Measurements from ENCODE around the gene MPP3. TPM values are rescaled to one million over a fixed set of nuclear protein-coding genes. Genes with fewer than 3 reads are reported as not detected.

MPP3 gene
- total RNA-seq, 1 experiment from 2014 or later, result 19.5 TPM

- H3K36me3 ChIP-seq (ENCODE audit: control insufficient read depth in 1 of 2, insufficient read depth in 2 of 2, low read length in 2 of 2), result peaks cover 17 to 34% of the 10 kb centered on the region in 2 experiments
- CTCF ChIA-PET, result no interaction called here
These were observed 64.0 kb downstream of the MPP3 start for GRCh38 chr17:43768943-43769342.

More at GRCh38 chr17:43768943-43769342, 64.0 kb downstream of the MPP3 start:
- ATAC-seq (no peak), DNase-seq (ENCODE audit: low read depth, low spot score) (no peak)
- POLR2A ChIA-PET, result no interaction called here
- Histone ChIP-seq H4K20me1 (ENCODE audit: insufficient read depth) (no peaks in the 10 kb centered on the region), H3K9me3 (ENCODE audit: control insufficient read depth in 1 of 2, insufficient read depth in 1 of 2, low read depth in 1 of 2, low read length in 2 of 2) (no peaks in the 10 kb centered on the region), H3K4me1 (ENCODE audit: control insufficient read depth in 1 of 2, insufficient read depth in 2 of 2, low read length in 2 of 2) (no peaks in the 10 kb centered on the region), H3K79me2 (ENCODE audit: insufficient read depth, low read length) (no peaks in the 10 kb centered on the region), H2AFZ (ENCODE audit: low read depth, low read length, poor library complexity, severe bottlenecking) (no peak overlapping the region), H3K9me2 (ENCODE audit: insufficient read depth) (no peaks in the 10 kb centered on the region), H3K27ac (ENCODE audit: low read depth, low read length) (no peak overlapping the region), H3K27me3 (ENCODE audit: insufficient read depth, low read length) (no peaks in the 10 kb centered on the region), H3K4me2 (ENCODE audit: low read length) (no peak overlapping the region), H3K9ac (ENCODE audit: low read length) (no peak overlapping the region), H3K4me3 (replicated peaks in 1 of 2; ENCODE audit: low read depth in 1 of 2, low read length in 2 of 2) (no peak overlapping the region)
- BruUV-seq (replicated peaks), result no TSS peak
- RAD21 ChIA-PET (ENCODE audit: low non-redundant PET in 1 of 2, low total read pairs in 2 of 2, uncharacterized antibody in 2 of 2, unreplicated experiment in 2 of 2), result no interaction called here
- TF ChIP-seq EZH2phosphoT487 (IDR thresholded peaks at IDR 0.05; ENCODE audit: borderline replicate concordance), result no peak
- no peak for TF ChIP-seq CBX3 (IDR thresholded peaks at IDR 0.05; ENCODE audit: low read depth)
- no peak for TF ChIP-seq JUND (IDR thresholded peaks at IDR 0.05)
- TF ChIP-seq, protein P1, sequence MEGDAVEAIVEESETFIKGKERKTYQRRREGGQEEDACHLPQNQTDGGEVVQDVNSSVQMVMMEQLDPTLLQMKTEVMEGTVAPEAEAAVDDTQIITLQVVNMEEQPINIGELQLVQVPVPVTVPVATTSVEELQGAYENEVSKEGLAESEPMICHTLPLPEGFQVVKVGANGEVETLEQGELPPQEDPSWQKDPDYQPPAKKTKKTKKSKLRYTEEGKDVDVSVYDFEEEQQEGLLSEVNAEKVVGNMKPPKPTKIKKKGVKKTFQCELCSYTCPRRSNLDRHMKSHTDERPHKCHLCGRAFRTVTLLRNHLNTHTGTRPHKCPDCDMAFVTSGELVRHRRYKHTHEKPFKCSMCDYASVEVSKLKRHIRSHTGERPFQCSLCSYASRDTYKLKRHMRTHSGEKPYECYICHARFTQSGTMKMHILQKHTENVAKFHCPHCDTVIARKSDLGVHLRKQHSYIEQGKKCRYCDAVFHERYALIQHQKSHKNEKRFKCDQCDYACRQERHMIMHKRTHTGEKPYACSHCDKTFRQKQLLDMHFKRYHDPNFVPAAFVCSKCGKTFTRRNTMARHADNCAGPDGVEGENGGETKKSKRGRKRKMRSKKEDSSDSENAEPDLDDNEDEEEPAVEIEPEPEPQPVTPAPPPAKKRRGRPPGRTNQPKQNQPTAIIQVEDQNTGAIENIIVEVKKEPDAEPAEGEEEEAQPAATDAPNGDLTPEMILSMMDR (IDR thresholded peaks at IDR 0.05 in 2 of 3, conservative IDR thresholded peaks at IDR 0.05 in 1 of 3; ENCODE audit: borderline replicate concordance in 1 of 3, insufficient read depth in 1 of 3, low read depth in 2 of 3, low read length in 2 of 3), result no peak
- TF ChIP-seq YY1 (IDR thresholded peaks at IDR 0.05; ENCODE audit: extremely low read depth, insufficient replicate concordance, low read depth, low read length), result no peak
- no peak for TF ChIP-seq POLR2AphosphoS5 (IDR thresholded peaks at IDR 0.05; ENCODE audit: low read depth, low read length)
- no peak for TF ChIP-seq REST (IDR thresholded peaks at IDR 0.05; ENCODE audit: low read depth)
- no peak for TF ChIP-seq RAD21 (IDR thresholded peaks at IDR 0.05; ENCODE audit: low read depth)
- TF ChIP-seq ZFX (IDR thresholded peaks at IDR 0.05), result no peak
- TF ChIP-seq EZH2 (IDR thresholded peaks at IDR 0.05), result no peak
- TF ChIP-seq, protein P2, sequence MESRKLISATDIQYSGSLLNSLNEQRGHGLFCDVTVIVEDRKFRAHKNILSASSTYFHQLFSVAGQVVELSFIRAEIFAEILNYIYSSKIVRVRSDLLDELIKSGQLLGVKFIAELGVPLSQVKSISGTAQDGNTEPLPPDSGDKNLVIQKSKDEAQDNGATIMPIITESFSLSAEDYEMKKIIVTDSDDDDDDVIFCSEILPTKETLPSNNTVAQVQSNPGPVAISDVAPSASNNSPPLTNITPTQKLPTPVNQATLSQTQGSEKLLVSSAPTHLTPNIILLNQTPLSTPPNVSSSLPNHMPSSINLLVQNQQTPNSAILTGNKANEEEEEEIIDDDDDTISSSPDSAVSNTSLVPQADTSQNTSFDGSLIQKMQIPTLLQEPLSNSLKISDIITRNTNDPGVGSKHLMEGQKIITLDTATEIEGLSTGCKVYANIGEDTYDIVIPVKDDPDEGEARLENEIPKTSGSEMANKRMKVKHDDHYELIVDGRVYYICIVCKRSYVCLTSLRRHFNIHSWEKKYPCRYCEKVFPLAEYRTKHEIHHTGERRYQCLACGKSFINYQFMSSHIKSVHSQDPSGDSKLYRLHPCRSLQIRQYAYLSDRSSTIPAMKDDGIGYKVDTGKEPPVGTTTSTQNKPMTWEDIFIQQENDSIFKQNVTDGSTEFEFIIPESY (IDR thresholded peaks at IDR 0.05; ENCODE audit: extremely low read depth, insufficient replicate concordance, low read length), result no peak
- no peak for TF ChIP-seq MAX (IDR thresholded peaks at IDR 0.05)
- TF ChIP-seq SIN3A (IDR thresholded peaks at IDR 0.05; ENCODE audit: low read depth), result no peak
- TF ChIP-seq FOSL1 (IDR thresholded peaks at IDR 0.05; ENCODE audit: low read depth), result no peak
- TF ChIP-seq SRF (IDR thresholded peaks at IDR 0.05; ENCODE audit: low read depth), result no peak
- no peak for TF ChIP-seq EGR1 (IDR thresholded peaks at IDR 0.05; ENCODE audit: low read depth)
- no peak for TF ChIP-seq TCF7L2 (IDR thresholded peaks at IDR 0.05; ENCODE audit: borderline replicate concordance, extremely low read depth, insufficient read depth, insufficient read length)
- no peak for TF ChIP-seq ZNF274 (IDR thresholded peaks at IDR 0.05; ENCODE audit: low read depth, low read length)
- TF ChIP-seq POLR2A (IDR thresholded peaks at IDR 0.05; ENCODE audit: borderline replicate concordance, extremely low read depth, insufficient read depth, insufficient read length), result no peak
- intact Hi-C loops (cut with micrococcal nuclease), result no loop called here
